ENCODE measurements around the gene CEP290.
A peak's percentile ranks its signal among the peaks of the same experiment; 100 is the strongest.
"Not testable (repeated sequence)": the region's sequence is repeated elsewhere in the genome, so short reads cannot be mapped to it uniquely, and the experiment has no call there.

CEP290 gene

GRCh38 chr12:88036353-88036965 lies 105.4 kb downstream of the CEP290 start:
- no peak for DNase-seq (ENCODE audit: low spot score)

GRCh38 chr12:88035907-88036289 lies 106.0 kb downstream of the CEP290 start:
- DNase-seq (ENCODE audit: low spot score): no peak

GRCh38 chr12:88035271-88035906 lies 106.5 kb downstream of the CEP290 start:
- peak; percentile 65 for DNase-seq (ENCODE audit: low spot score)

DNA sequence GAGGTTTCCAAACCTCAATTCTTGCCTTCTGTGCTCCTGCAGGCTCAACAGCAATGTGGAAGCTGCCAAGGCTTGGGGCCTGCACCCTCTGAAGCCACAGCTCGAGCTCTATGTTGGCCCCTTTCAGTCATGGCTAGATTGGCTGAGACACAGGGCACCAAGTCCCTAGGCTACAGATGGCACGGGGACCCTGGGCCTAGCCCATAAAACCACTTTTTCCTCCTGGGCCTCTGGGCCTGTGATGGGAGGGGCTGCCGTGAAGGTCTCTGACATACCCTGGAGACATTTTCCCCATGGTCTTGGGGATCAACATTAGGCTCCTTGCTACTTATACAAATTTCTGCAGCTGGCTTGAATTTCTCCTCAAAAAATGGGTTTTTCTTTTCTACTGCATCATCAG lies 110.7 kb downstream of the CEP290 start:
- not testable (repeated sequence) for DNase-seq (ENCODE audit: low spot score)

DNA sequence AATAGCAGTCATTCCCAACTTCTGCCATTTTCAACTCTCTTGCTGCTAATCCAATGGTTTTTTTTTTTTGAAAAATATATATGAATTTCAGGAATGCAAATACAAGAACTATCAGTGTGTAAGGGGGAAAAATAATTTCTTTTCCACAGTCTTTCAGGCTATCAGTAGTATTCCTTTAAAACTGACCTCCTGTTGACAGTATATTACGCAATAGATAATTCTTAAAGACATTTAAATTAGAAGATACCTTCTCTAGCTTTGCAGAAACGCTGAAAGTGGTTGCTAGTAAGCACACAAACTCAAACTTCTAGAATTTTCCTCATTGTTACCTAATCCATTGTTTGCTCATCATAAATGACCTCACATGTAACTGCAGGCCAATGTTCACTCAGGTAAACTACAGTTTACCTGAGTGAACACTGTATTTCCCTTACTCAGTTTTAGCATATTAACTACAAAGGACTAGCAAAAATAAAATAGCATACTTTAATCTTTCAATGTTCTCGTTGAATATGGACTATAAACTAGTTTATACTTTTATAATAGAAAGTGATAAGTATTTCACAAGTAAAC lies 112.7 kb downstream of the CEP290 start, which contains the start of gene C12orf50:
TSS of gene C12orf50 (minus strand) at position 309 of the 573 bp plus-strand sequence. CDS start 2,439 bp downstream, outside the sequence.
- DNase-seq (ENCODE audit: low spot score): no peak

GRCh38 chr12:88026196-88026595 lies 115.7 kb downstream of the CEP290 start:
- DNase-seq (ENCODE audit: low spot score): no peak

DNA sequence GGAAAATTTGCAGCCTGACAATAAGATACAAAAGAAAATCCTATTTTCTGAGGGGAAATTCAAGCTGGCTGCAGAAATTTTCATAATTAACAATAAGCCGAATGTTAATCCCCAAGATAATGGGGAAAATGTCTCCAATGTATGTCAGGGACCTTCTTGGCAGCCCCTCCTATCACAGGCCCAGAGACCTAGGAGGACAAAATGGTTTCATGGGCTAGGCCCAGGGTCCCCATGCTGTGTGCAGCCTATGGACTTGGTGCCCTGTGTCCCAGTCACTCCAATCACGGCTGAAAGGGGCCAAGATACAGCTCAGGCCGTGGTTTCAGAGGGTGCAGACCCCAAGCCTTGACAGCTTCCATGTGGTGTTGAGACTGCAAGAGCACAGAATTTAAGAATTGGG lies 123.9 kb downstream of the CEP290 start:
- no peak for DNase-seq (ENCODE audit: low spot score)

GRCh38 chr12:88015825-88016224 lies 126.1 kb downstream of the CEP290 start:
- no peak for DNase-seq (ENCODE audit: low spot score)

DNA sequence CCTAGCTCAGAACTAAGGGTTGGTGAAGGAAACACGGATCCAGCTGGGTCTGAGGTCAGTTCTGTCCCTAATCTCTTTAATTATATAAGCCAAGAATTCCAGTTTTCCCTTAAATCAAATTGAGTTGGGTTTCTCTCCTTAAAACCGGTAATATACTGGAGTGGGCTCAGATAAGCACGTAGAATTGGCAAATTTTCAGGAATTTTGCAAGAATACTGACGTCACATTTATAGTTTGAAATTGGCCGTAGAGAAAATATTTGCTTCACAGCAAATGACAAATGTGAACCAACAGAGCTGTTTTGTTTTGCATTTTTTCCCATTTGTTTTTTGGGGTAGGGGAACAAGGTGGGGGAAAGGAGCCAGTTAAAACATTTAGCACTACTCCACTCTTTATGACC lies 130.1 kb downstream of the CEP290 start:
- no peak for DNase-seq (ENCODE audit: low spot score)

DNA sequence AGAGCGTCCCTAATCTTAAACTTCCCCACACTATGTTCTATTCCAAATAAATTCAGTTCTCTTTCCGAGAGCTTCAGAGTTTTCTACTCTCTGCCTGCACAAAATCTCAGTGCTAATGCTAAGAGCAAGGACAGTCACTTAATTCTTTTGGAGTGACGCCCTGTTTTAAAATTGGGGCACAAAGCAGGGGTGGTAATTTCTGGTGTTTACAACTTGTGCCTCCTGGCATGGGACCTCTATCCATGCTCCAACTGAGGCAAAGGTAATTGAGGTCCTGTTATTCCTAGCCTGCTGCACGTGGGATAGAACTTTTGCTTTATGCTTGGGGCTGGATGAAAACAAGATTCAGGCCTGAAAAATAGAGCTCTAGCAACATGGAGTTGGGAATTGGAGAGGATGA lies 135.5 kb downstream of the CEP290 start:
- no peak for DNase-seq (ENCODE audit: low spot score)

GRCh38 chr12:88001327-88001726 lies 140.6 kb downstream of the CEP290 start:
- DNase-seq (ENCODE audit: low spot score): no peak
